Measurements from ENCODE around the gene SLC66A2.

- TF ChIP-seq, protein P1, sequence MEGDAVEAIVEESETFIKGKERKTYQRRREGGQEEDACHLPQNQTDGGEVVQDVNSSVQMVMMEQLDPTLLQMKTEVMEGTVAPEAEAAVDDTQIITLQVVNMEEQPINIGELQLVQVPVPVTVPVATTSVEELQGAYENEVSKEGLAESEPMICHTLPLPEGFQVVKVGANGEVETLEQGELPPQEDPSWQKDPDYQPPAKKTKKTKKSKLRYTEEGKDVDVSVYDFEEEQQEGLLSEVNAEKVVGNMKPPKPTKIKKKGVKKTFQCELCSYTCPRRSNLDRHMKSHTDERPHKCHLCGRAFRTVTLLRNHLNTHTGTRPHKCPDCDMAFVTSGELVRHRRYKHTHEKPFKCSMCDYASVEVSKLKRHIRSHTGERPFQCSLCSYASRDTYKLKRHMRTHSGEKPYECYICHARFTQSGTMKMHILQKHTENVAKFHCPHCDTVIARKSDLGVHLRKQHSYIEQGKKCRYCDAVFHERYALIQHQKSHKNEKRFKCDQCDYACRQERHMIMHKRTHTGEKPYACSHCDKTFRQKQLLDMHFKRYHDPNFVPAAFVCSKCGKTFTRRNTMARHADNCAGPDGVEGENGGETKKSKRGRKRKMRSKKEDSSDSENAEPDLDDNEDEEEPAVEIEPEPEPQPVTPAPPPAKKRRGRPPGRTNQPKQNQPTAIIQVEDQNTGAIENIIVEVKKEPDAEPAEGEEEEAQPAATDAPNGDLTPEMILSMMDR (IDR thresholded peaks at IDR 0.05): no peak
- TF ChIP-seq EZH2 (IDR thresholded peaks at IDR 0.05; ENCODE audit: borderline replicate concordance, insufficient read depth, low read depth, low read length, poor library complexity, severe bottlenecking): no peak
Measured at GRCh38 chr18:79887181-79888000, 64.1 kb downstream of the SLC66A2 start.

Data from B cell (primary cell).